Amniotic epithelial cell (primary cell): ENCODE data around the gene TSSK2.

ENCODE experiments used
- DNase-seq: peaks from one replicate; pipeline ENCODE4 v3.0.0-alpha.2; 2010; ENCODE audit warnings: low read depth

TSSK2 gene

GRCh38 chr22:19125011-19125410 is 6.1 kb upstream of the TSSK2 start:
- DNase-seq = no peak

DNA sequence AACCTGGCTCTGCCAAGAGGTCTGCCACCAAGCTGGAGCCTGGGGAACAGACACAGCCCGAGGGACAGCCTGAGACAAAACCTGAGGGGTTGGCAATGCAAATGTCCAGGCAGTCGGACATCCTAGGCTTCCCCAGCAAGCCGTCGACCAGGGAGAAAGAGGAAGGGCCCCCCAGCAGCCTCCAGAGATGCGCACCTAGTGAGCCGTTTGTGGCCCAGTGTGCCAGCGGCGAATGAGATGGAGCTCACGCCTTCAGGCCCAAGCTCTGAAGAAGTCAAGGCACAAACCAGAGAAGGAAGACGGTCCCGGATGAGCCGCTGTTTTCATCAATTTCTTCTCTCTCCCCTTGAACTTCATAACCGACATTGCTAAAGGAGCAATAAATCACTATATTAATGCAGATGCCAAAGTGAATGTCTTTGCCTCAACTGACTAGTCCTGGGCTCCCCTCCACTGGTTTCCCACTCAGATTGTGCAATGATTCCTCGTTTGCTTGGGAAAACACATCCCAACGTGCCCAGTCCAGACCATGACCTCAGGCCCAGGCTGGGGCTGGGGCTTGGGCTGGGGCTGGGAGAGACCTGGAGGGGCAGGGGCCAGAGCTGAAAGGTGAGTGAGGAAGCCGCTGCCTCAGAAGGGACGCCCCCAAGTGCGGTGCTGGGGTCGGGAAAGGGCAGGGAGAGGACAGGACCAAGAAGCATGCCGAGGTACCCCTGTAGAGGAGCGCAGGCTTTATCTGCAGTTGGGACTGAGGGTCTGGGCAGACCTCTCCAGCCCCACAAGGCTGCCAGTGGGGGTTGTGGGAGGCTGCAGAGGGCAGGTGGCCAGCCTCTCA is 5.4 kb upstream of the TSSK2 start:
- DNase-seq = no peak

DNA sequence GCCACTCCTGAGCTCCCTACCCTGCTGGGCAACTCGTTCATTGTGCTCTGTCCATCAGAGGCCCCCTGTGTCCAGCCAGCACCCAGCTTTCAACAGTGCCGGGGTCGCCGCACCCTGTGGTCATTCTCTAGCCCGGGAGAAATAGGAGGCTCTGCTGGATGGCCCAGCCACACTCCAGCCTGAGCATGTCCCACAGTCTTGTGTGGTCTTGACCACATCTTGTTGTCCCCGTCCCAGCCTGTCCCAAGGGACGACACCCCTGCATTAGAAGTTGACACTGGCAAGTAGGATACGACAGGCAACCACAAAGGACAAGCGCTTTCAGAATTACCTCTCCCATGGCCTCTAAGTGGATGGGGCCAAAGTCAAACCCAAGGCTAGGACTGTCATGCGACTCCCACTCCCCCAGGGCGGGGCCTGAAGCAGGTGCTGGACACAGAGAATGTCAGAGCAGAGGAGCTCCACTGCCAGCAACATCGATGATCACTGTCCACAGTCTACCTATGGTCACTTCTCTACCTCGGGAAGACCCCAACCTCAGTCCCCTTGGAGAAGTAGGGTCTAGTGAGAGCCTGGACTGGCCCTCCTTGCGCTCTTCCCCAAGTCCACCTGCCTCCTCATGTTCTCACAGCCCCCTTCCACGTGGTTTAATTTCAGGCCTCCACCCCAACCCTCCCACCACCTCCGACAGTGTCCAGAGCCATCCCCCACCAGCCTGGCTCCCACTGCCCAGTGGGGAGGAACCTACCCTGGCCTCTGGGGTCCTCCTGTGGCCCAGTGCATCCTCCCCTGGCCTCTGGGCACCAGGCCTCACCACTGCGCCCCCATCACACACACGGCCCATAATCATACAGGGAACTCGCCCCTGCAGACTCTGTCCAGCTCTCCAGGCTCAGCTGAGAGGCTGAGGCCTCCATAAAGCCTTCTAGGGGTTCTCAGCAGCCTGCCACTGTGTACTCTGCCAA is 4.5 kb upstream of the TSSK2 start:
- DNase-seq = no peak

- DNase-seq = no peak
Observed at GRCh38 chr22:19127329-19128008, 3.6 kb upstream of the TSSK2 start.

DNA sequence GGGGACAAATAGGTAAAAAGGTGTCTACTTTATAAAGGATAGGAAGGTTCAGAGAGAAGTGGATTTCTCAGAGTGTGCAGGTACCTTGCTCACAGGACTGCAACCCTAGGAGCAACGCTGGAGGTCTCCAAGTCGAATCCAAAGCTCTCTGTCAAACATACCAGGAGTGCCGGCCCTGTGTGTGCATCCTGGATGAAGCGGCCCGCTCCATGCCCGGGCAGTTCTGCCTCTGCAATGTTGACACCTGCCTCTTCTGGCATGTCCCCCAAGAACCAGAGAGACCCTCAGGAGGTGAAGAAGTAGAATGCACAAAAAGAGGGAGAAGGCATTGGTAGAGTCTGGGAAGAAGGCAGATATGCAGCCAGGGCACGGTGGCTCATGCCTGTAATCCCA is 3.1 kb upstream of the TSSK2 start:
- no peak for DNase-seq

DNA sequence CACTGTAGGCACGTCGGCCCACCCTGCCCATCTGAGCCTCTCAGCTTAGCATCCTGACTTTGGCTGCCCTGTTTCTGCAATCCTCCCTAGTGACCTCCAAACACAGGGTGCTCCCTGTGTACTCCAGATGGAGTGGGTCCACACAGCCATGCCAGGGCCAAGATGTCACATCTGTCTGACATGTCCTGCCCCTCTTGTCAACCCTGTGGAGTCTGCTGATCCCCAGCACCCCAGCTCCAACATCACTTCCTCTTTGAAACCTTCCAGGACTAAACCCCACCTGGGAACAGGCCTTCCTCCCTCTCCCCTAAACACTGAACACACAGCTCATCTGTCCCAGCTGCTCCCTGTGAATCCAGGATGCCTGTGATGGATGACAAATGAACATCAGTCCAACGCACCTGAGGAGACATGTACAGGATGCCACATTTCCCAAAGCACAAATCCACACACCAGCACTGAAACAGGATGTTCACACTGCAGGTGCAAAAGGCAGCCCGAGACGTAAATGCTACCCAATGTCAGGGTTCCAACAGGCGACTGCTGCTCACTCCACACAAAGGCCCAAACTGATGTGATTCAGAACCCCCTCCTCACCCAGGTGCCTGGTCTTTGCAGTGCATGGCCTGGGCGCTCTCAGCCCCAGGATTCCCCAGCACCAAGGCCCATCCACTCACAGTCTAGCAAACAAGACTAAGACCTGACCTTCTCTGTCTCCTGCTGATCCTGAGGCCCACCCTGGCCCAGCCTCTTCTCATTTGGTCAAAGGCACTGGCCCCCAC is 2.0 kb upstream of the TSSK2 start:
- DNase-seq = no peak

- DNase-seq = no peak
Observed at GRCh38 chr22:19129871-19130270, 1.2 kb upstream of the TSSK2 start.

DNA sequence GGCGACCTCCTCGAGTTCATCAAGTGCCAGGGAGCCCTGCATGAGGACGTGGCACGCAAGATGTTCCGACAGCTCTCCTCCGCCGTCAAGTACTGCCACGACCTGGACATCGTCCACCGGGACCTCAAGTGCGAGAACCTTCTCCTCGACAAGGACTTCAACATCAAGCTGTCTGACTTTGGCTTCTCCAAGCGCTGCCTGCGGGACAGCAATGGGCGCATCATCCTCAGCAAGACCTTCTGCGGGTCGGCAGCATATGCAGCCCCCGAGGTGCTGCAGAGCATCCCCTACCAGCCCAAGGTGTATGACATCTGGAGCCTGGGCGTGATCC is 542 bp downstream of the TSSK2 start:
- DNase-seq = no peak

DNA sequence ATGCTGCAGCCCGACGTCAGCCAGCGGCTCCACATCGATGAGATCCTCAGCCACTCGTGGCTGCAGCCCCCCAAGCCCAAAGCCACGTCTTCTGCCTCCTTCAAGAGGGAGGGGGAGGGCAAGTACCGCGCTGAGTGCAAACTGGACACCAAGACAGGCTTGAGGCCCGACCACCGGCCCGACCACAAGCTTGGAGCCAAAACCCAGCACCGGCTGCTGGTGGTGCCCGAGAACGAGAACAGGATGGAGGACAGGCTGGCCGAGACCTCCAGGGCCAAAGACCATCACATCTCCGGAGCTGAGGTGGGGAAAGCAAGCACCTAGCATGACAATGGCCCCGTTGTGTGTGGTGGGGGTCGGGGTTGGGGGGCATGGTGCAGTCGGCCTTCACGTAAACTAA is 1.0 kb downstream of the TSSK2 start:
- DNase-seq = no peak

DNA sequence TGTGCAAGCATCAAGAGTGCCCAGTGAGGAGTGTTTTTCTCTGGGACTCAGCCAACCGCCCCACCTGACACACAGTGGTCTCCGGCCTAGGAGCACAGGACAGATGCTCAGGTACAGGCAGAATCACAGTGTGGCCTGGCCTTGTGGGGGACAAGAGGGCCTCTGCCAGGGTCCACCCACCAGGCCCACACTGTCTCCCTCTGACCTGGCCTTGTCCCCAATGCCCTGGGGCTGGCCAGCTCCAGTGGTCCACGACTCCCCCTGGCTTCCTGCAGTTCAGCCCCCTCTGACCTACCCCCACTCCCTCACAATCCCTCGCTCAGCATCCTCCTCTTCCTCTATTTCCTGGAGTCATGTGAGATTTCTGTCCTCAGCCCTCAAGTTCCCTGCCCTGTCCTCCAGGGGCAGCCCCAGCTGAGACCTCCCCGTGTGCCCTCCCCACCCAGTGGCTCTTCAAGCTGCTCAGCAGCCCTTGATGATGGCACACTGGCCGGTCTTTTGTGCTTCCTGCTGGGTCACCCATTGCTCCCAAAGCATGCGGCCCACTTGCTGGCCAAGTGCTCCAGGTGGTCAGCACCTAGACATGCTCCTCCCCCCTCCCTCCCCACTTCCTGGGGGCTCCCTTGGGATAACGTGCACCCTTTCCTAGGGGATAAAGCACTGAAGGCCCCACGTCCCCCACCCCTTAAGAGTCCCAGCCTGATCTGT is 1.7 kb downstream of the TSSK2 start:
- DNase-seq = no peak

- no peak for DNase-seq
Observed at GRCh38 chr22:19133561-19133960, 2.5 kb downstream of the TSSK2 start.

DNA sequence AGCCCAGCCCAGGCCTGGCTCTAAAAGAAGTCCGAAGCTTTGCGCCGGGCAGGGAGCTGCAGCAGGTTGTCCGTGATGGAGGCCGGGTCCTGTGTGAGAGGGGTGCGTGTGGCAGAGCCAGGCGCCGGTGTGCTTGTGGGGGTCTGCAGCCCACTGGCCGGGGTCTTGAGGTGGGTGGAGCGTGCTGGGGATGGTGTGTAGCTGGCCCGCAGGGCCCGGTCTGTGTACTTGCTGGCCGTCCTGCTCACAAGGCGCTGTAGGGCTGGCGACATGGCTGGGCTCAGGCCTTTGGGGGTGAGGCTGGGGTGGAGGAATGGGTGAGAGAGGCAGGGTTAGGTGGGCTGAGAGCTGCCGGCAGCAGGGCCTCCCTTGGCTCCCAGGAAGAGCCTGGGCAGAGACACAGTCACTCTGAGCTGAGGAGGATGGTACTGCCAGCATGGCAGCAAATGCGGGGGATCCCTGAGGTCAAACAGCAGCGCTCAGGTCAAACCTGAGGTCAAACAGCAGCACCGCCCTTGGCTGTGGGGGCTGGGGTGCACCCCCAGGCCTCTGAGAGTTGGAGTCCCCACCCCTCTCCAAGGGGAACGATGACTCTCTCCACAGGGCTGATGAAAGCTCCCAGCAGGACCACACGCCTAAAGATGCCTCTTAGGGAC is 3.2 kb downstream of the TSSK2 start:
- DNase-seq = no peak

- no peak for DNase-seq
Observed at GRCh38 chr22:19134874-19135273, 3.8 kb downstream of the TSSK2 start.

DNA sequence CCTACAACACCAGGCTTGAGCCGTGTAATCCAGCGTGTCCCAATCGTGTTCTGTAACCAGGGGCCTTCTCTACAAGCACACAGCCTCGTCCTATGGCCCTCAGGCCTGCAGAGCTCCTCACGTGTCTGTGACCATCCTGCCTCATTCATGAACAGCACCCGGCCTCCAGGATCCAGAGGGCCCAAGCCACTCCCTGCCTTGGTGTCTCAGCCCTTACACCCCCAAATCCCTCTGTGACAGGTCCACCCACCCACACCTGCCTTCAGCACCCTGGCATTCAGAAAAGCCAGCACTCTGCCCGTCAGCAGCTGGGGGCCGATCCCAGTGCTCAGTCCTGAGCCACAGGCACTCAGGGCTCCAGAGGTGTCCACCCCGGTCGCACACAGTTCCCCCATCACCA is 5.8 kb downstream of the TSSK2 start:
- DNase-seq = no peak

DNA sequence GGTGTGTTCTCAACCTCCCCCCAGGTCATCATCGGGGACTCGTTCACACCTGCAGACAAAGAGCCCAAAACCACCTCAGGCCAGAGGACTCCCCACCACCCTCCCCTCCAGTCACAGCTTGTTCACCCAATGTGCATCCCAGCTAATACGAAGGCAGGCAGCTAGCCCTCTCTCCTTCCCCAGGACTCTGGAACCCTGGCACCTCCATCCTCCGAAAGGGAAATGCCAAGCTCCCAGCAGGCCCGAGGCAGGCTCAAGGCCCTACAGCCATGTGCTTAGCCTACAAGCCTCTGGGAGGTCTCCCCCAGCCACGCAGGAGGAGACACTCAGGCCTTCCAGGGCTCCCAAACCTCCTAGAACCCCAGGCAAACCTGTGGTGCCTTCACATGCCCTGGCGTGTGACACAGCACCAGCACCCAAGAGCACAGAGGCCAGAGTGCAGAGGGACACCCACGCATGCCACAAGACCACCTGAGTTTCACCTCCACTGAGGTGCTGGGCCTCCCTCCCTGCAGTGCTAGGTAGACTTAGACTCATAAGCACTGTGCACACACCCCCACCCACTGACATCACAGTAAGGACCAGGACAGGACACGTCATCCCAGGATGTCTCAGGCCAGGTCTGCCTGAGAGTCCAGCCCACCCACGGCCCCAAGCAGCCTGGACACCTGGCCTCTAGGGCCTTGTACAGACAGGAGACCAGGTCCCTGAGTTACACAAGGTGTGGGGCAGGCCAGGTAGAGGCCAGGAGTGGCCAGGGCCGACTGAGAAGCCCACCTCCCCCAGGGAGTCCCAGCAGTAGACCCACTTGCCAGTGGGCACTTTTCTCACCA is 6.5 kb downstream of the TSSK2 start:
- DNase-seq = no peak

- DNase-seq = no peak
Observed at GRCh38 chr22:19138217-19139000, 7.3 kb downstream of the TSSK2 start.

DNA sequence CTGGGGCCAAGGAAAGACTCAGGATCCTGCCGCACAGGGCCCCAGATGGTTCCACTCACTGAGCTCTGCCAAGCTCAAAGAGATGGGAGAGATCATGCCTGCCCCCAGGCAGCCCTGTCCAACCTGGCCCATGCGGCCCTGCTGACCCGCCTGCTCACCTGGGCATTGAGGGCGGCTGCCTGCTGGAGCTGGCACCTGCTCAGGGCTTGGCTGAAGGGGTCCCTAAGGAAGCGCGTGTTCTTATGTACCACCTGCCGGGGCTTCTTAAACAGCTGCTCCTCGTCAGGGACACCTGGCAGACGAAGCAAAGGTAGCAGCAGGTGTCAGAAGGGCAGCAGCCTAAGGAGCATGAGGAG is 7.9 kb downstream of the TSSK2 start:
- no peak for DNase-seq

GRCh38 chr22:19139974-19140373 is 8.9 kb downstream of the TSSK2 start:
- DNase-seq = no peak

- DNase-seq = no peak
Observed at GRCh38 chr22:19142394-19142793, 11.3 kb downstream of the TSSK2 start.
